ENCODE data around the gene NHSL2. TPM values are rescaled to one million over a fixed set of nuclear protein-coding genes. Genes with fewer than 3 reads are reported as not detected.
"Not testable (repeated sequence)": the region's sequence is repeated elsewhere in the genome, so short reads cannot be mapped to it uniquely, and the experiment has no call there.

Gene NHSL2
- total and polyA plus RNA-seq, 4 experiments from 2014 or later: 8.1 to 27.2 (median 10.6) TPM

DNA sequence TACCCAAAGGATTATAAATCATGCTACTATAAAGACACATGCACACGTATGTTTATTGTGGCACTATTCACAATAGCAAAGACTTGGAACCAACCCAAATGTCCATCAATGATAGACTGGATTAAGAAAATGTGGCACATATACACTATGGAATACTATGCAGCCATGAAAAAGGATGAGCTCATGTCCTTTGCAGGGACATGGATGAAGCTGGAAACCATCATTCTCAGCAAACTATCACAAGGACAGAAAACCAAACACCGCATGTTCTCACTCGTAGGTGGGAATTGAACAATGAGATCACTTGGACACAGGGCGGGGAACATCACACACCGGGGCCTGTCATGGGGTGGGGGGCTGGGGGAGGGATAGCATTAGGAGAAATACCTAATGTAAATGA lies 265.6 kb downstream of the NHSL2 start:
- intact Hi-C loops (cut with micrococcal nuclease); H3K9me3 Mint-ChIP-seq; H3K9me3 ChIP-seq (ENCODE audit: control insufficient read depth in 1 of 2, low read length in 2 of 2); CTCF ChIA-PET (ENCODE audit: partially characterized antibody); POLR2A ChIA-PET (ENCODE audit: partially characterized antibody); H3K27me3 ChIP-seq (ENCODE audit: insufficient read depth, low read length); H3K36me3 Mint-ChIP-seq; H3K27me3 Mint-ChIP-seq; H3K36me3 ChIP-seq (ENCODE audit: insufficient read depth, low read length); H3K4me3 ChIP-seq (ENCODE audit: low read length in 2 of 2); H3K27ac ChIP-seq (ENCODE audit: low read depth, low read length); H3K27ac Mint-ChIP-seq; DNase-seq; H3K4me1 ChIP-seq (ENCODE audit: insufficient read depth, low read length); H3K4me3 Mint-ChIP-seq; H3K4me1 Mint-ChIP-seq: not testable (repeated sequence)

DNA sequence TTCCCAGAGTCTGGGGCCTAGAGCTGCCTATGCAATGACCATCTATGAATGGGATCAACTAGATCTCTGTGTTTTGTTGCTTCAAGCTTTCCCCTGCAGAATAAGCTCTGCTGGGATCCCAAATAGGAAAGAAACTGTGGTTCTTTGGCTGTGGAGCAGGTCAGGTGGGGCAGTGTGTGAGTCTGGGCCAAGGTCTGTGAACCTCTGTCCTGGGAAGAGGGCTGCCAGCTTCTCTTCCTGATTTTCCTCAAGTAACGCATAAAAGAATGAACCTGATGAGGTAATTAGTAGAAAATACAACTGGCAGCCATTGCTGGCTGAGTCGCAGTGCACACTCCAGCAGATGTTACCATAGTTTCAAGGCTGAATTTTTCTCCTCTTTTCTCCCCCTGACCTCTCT lies 266.3 kb downstream of the NHSL2 start:
- DNase-seq: no peak
- Histone ChIP-seq H3K4me1 (ENCODE audit: insufficient read depth, low read length) (peaks cover 8% of the 10 kb centered on the region), H3K4me3 (ENCODE audit: low read length in 2 of 2) (no peak overlapping the region), H3K9me3 (ENCODE audit: control insufficient read depth in 1 of 2, low read length in 2 of 2) (no peaks in the 10 kb centered on the region), H3K27ac (ENCODE audit: low read depth, low read length) (no peak overlapping the region), H3K27me3 (ENCODE audit: insufficient read depth, low read length) (no peaks in the 10 kb centered on the region), H3K36me3 (ENCODE audit: insufficient read depth, low read length) (no peaks in the 10 kb centered on the region)
- H3K4me3 Mint-ChIP-seq: no peak overlapping the region
- peaks cover 0 to 7% (median 4%) of the 10 kb centered on the region in 4 donors for H3K4me1 Mint-ChIP-seq
- H3K9me3 Mint-ChIP-seq: no peaks in the 10 kb centered on the region
- CTCF ChIA-PET (ENCODE audit: partially characterized antibody): no interaction called here
- POLR2A ChIA-PET (ENCODE audit: partially characterized antibody): no interaction called here
- H3K36me3 Mint-ChIP-seq: no peaks in the 10 kb centered on the region
- no peaks in the 10 kb centered on the region for H3K27me3 Mint-ChIP-seq
- intact Hi-C loops (cut with micrococcal nuclease): no loop called here
- H3K27ac Mint-ChIP-seq: peak overlapping the region in 1 of 7 donors; percentile 13

DNA sequence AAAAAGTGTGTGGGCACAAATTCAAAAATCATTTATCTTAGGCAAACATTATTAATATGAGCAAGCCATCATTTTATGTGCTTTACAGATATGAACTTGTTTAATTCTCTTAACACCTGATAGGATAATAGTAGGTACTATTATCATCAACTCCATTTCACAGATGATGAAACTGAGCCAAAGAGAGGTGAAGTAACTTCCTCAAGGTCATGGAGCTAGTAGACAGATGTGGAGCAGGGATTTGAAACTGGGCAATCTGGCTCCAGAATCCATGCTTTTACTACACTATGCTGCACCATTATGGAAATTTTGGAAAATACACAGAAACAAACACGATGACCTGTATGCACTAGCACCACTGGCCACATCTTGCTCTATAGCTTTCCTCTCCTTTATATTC lies 269.9 kb downstream of the NHSL2 start:
- Mint-ChIP-seq H3K27ac (peak overlapping the region in 1 of 7 donors; percentile 21), H3K4me3 (peak overlapping the region in 2 of 8 donors; percentile 17 to 26), H3K4me1 (peaks cover 5 to 12% (median 7%) of the 10 kb centered on the region in 4 donors), H3K36me3 (peaks cover 0 to 5% of the 10 kb centered on the region in 2 donors), H3K27me3 (no peaks in the 10 kb centered on the region), H3K9me3 (no peaks in the 10 kb centered on the region)
- peak overlapping the region in 1 of 2 donors; percentile 69 for H3K4me3 ChIP-seq (ENCODE audit: low read length in 2 of 2)
- ChIA-PET CTCF (ENCODE audit: partially characterized antibody) (interaction anchor here (0.7 to 2.0 kb wide), 3 partner anchors 75 to 181 kb away, joined by 3 to 11 read pairs (median 3); partner anchors contain the start of gene RPS4X), POLR2A (ENCODE audit: partially characterized antibody) (interaction anchor here (0.6 to 2.7 kb wide), 17 partner anchors 9 to 188 kb away, joined by 3 to 28 read pairs (median 4); partner anchors contain the start of genes RPS4X and RTL5)
- intact Hi-C loops (cut with micrococcal nuclease): loop anchor here (2.0 to 10.0 kb wide), 4 partner anchors 48 to 162 kb away; partner anchors contain the start of genes ERCC6L, RPS4X and RTL5
- H3K27ac ChIP-seq (ENCODE audit: low read depth, low read length): peak overlapping the region; percentile 68
- H3K27me3 ChIP-seq (ENCODE audit: insufficient read depth, low read length): no peaks in the 10 kb centered on the region
- DNase-seq: no peak
- no peaks in the 10 kb centered on the region for H3K36me3 ChIP-seq (ENCODE audit: insufficient read depth, low read length)
- peaks cover 24% of the 10 kb centered on the region for H3K4me1 ChIP-seq (ENCODE audit: insufficient read depth, low read length)
- no peaks in the 10 kb centered on the region for H3K9me3 ChIP-seq (ENCODE audit: control insufficient read depth in 1 of 2, low read length in 2 of 2)

DNA sequence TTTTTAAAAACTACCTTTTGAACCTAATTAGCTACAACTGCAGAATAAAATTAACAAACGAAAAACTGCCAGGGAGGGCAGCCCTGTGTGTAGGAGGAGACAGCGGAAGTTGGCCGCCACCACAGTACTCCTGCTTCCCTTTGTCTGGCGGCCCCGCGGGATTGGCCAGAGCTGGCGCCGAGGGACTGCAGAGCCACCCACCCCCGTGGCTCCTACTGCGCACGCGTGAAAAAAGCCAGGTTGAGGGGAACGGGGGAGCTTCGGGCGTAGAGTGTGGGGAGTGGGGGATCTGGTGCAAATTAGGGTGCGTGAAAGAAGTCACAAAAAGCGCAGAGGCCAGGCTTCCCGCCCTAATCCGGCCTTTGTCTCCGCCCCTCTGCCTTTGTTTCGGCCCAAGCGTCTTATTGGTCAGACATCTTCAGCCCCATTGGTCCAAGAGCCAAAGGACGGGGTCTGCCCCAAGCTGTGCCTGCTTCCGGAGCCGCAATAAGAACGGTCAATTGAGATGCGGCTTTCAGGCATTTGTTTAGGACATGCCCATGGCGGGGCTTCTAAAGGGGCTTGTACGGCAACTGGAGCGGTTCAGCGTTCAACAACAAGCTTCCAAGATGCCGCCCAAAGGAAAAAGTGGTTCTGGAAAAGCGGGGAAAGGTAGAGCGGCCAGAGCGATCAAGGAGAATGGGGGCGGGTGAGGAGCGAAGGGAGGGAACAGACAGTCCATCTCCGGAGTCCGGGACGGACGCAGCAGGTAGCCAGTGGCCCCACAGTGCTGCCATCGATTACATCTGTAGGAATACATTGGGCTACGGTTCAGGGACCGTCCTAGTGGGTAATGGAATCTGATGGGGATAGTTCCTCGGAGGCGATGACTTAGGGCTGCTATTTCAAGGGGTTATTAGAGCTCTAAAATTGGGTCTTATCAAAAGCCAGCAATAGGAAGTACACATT lies 270.8 kb downstream of the NHSL2 start, which contains the start of gene PIN4:
Gene PIN4, plus strand, starts transcription at position 580 of the 948 bp plus-strand sequence. Its CDS starts 29 bp downstream, at position 609.
- peaks cover 24% of the 10 kb centered on the region for H3K4me1 ChIP-seq (ENCODE audit: insufficient read depth, low read length)
- ChIA-PET POLR2A (ENCODE audit: partially characterized antibody) (interaction anchor here (0.5 to 2.7 kb wide), 21 partner anchors 10 to 189 kb away, joined by 3 to 28 read pairs (median 4); partner anchors contain the start of genes RPS4X and RTL5), CTCF (ENCODE audit: partially characterized antibody) (interaction anchor here (0.7 to 2.0 kb wide), 4 partner anchors 50 to 182 kb away, joined by 3 to 11 read pairs (median 4); partner anchors contain the start of genes RPS4X and RTL5)
- H3K36me3 Mint-ChIP-seq: peaks cover 0 to 9% of the 10 kb centered on the region in 2 donors
- H3K36me3 ChIP-seq (ENCODE audit: insufficient read depth, low read length): no peaks in the 10 kb centered on the region
- H3K27ac ChIP-seq (ENCODE audit: low read depth, low read length): peak within 1 kb of the TSS; percentile 68
- DNase-seq: peak; percentile 82 to 87 (median 84)
- H3K9me3 ChIP-seq (ENCODE audit: control insufficient read depth in 1 of 2, low read length in 2 of 2): no peaks in the 10 kb centered on the region
- intact Hi-C loops (cut with micrococcal nuclease): loop anchor here (1.0 to 10.0 kb wide), 5 partner anchors 12 to 163 kb away; partner anchors contain the start of genes ERCC6L, RPS4X and RTL5
- no peaks in the 10 kb centered on the region for H3K27me3 ChIP-seq (ENCODE audit: insufficient read depth, low read length)
- H3K27ac Mint-ChIP-seq: no peak within 1 kb of the TSS
- H3K27me3 Mint-ChIP-seq: no peaks in the 10 kb centered on the region
- peaks cover 6 to 13% (median 8%) of the 10 kb centered on the region in 4 donors for H3K4me1 Mint-ChIP-seq
- peak within 1 kb of the TSS in 1 of 8 donors; percentile 17 for H3K4me3 Mint-ChIP-seq
- no peaks in the 10 kb centered on the region for H3K9me3 Mint-ChIP-seq
- H3K4me3 ChIP-seq (ENCODE audit: low read length in 2 of 2): peak within 1 kb of the TSS; percentile 69

DNA sequence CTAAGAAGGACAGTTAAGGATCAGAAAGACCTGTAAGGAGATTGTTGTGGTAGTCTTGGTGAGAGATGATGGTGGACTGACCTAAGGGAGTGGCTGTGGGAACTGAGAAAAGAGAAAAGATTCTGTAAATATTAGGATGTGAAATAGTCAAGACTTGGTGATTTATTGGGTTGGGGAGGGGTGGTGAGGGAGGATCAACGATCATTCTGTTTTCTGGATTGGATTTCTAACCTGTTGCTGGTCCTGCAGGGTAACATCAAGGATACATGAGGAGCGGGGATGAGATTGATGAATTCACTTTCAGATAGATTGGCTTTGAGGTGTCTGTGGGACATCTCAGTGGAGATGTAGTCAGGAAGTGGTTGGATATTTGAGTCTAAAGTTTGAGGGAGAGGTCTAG lies 272.3 kb downstream of the NHSL2 start:
- H3K27me3 ChIP-seq (ENCODE audit: insufficient read depth, low read length): no peaks in the 10 kb centered on the region
- Mint-ChIP-seq H3K27me3 (no peaks in the 10 kb centered on the region), H3K4me3 (no peak overlapping the region), H3K9me3 (no peaks in the 10 kb centered on the region), H3K4me1 (peaks cover 6 to 13% (median 8%) of the 10 kb centered on the region in 4 donors), H3K27ac (no peak overlapping the region), H3K36me3 (peaks cover 0 to 16% of the 10 kb centered on the region in 2 donors)
- H3K9me3 ChIP-seq (ENCODE audit: control insufficient read depth in 1 of 2, low read length in 2 of 2): no peaks in the 10 kb centered on the region
- ChIA-PET POLR2A (ENCODE audit: partially characterized antibody) (interaction anchor here (0.6 to 2.7 kb wide), 2 partner anchors 79 to 94 kb away, joined by 3 to 28 read pairs; partner anchors contain the start of gene RPS4X), CTCF (ENCODE audit: partially characterized antibody) (no interaction called here)
- no peak overlapping the region for H3K4me3 ChIP-seq (ENCODE audit: low read length in 2 of 2)
- H3K27ac ChIP-seq (ENCODE audit: low read depth, low read length): no peak overlapping the region
- no peaks in the 10 kb centered on the region for H3K36me3 ChIP-seq (ENCODE audit: insufficient read depth, low read length)
- no peak for DNase-seq
- peaks cover 24% of the 10 kb centered on the region for H3K4me1 ChIP-seq (ENCODE audit: insufficient read depth, low read length)
- intact Hi-C loops (cut with micrococcal nuclease): loop anchor here (5.0 to 10.0 kb wide), 2 partner anchors 51 to 52 kb away; partner anchors contain the start of genes ERCC6L and RTL5

DNA sequence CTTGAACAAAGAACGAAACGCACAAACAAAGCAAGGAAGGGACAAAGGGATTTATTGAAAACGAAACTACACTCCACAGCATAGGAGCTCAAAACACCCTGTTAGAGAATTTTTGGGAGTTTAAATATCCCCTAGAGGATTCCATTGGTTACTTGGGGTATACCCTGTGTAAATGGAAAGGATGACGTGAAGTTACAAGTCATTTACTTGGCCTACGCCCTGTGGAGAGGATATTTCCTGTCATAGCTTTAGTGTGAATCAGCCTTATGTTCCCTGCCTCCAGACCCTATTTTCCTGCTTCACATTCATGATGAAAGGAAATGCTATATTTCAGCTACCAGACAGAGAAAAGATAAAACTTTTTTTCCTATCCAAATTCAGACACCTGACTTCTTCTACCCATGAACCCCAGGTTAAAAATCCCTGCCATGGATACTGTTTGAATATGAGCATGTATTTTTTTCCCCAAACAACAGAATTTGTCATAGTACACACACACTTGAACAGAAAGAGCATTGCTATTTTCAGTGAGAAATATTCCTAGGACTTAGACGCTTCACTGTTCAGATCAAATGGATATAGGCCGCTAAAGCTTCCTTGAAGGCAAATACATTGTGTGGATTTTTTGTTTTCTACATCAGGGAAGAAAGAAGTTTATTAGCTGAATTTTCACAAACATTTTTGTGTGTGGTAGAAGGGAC lies 291.3 kb downstream of the NHSL2 start:
- Histone ChIP-seq H3K27me3 (ENCODE audit: insufficient read depth, low read length) (no peaks in the 10 kb centered on the region), H3K9me3 (ENCODE audit: control insufficient read depth in 1 of 2, low read length in 2 of 2) (no peaks in the 10 kb centered on the region), H3K27ac (ENCODE audit: low read depth, low read length) (no peak overlapping the region), H3K36me3 (ENCODE audit: insufficient read depth, low read length) (no peaks in the 10 kb centered on the region), H3K4me1 (ENCODE audit: insufficient read depth, low read length) (no peaks in the 10 kb centered on the region), H3K4me3 (ENCODE audit: low read length in 2 of 2) (no peak overlapping the region)
- Mint-ChIP-seq H3K27me3 (no peaks in the 10 kb centered on the region), H3K36me3 (peaks cover 14 to 25% of the 10 kb centered on the region in 2 donors), H3K27ac (peak overlapping the region in 1 of 7 donors; percentile 35), H3K4me3 (no peak overlapping the region), H3K4me1 (no peaks in the 10 kb centered on the region), H3K9me3 (no peaks in the 10 kb centered on the region)
- intact Hi-C loops (cut with micrococcal nuclease): no loop called here
- DNase-seq: no peak
- CTCF ChIA-PET (ENCODE audit: partially characterized antibody): no interaction called here
- POLR2A ChIA-PET (ENCODE audit: partially characterized antibody): no interaction called here
